Right atrium auricular region (tissue), 2 donors: Measurements from ENCODE around the gene PAX2. TPM values are rescaled to one million over a fixed set of nuclear protein-coding genes. Genes with fewer than 3 reads are reported as not detected.

Experiments used
- DNase-seq: peaks from one replicate; pipeline ENCODE4 v3.0.0-alpha.2; 2019; ENCODE audit warnings: low spot score
- H3K27ac ChIP-seq, 2 donors: fragments of 200-600 bp; sonication (generic); 1 replicate in 1 of 2; 2 replicates in 1 of 2; pipeline ENCODE4 v1.5.1; 2016 to 2019
- H3K27me3 ChIP-seq, 2 donors: fragments of 200-600 bp; sonication (generic); one replicate each; pipeline versions ENCODE4 v1.5.1 to v1.6.0; 2017 to 2019
- H3K36me3 ChIP-seq: fragments of 200-600 bp; sonication (generic); one replicate; pipeline ENCODE4 v1.5.1; 2016
- H3K4me1 ChIP-seq, 2 donors: fragments of 200-600 bp; sonication (generic); one replicate each; pipeline versions ENCODE4 v1.5.1 to v1.6.0; 2017 to 2019
- H3K4me3 ChIP-seq, 2 donors: fragments of 200-600 bp; sonication (generic); 1 replicate in 1 of 2; 2 replicates in 1 of 2; pipeline ENCODE4 v1.5.1; 2017 to 2019; ENCODE audit warnings: mild to moderate bottlenecking in 1 of 2, moderate library complexity in 1 of 2
- H3K9me3 ChIP-seq, 2 donors: fragments of 200-600 bp; sonication (generic); one replicate each; pipeline ENCODE4 v1.5.1; 2019
- CTCF ChIP-seq, 2 donors: fragments of 200-600 bp; sonication (generic); IDR thresholded peaks; one replicate each; pipeline ENCODE4 v1.5.1; 2019; ENCODE audit warnings: antibody characterized with exemption in 2 of 2
- total RNA-seq, 2 donors: library from RNA; depleted of rRNA; stranded (reverse); fragments of >200 nt; gene quantifications; one replicate each; pipeline ENCODE4 v1.1.0, GENCODE V29; 2016

The PAX2 gene
- total RNA-seq, 2 donors from 2014 or later = not detected

- Histone ChIP-seq H3K4me1 (no peaks in the 10 kb centered on the region), H3K27ac (no peak overlapping the region), H3K9me3 (no peaks in the 10 kb centered on the region), H3K4me3 (no peak overlapping the region), H3K36me3 (no peaks in the 10 kb centered on the region), H3K27me3 (no peaks in the 10 kb centered on the region)
- DNase-seq = no peak
- no peak for TF ChIP-seq CTCF (IDR thresholded peaks at IDR 0.05)
Observed at GRCh38 chr10:100847440-100847839, 102.1 kb downstream of the PAX2 start.

GRCh38 chr10:100848770-100849169, 103.4 kb downstream of the PAX2 start:
- Histone ChIP-seq H3K9me3 (no peaks in the 10 kb centered on the region), H3K27ac (no peak overlapping the region), H3K27me3 (no peaks in the 10 kb centered on the region), H3K4me1 (no peaks in the 10 kb centered on the region), H3K36me3 (no peaks in the 10 kb centered on the region), H3K4me3 (no peak overlapping the region)
- TF ChIP-seq CTCF (IDR thresholded peaks at IDR 0.05) = no peak
- no peak for DNase-seq

DNA sequence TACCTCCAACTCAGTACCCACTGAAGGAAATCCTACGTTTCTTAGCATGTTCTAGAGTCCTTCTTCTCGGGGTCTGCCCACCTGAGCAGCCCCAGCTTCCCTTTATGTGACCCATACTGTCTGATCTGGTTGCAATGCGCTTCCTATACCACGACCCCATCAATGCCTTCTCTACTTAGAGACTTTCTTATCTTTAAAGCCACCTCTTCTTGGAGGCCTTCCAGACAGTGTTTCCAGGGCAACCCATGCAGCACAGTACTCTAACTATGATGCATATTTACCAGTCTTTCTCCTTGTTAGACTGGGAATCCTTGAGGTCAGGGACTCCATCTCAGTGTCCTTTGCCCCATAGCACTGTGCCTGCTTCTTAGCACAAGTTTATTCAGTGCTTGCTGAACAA, 112.9 kb downstream of the PAX2 start:
- no peak overlapping the region for H3K4me3 ChIP-seq
- H3K36me3 ChIP-seq = no peaks in the 10 kb centered on the region
- H3K9me3 ChIP-seq = peaks cover 0 to 6% of the 10 kb centered on the region in 2 donors
- no peak for TF ChIP-seq CTCF (IDR thresholded peaks at IDR 0.05)
- H3K27me3 ChIP-seq = no peaks in the 10 kb centered on the region
- no peak overlapping the region for H3K27ac ChIP-seq
- no peak for DNase-seq
- H3K4me1 ChIP-seq = no peaks in the 10 kb centered on the region

DNA sequence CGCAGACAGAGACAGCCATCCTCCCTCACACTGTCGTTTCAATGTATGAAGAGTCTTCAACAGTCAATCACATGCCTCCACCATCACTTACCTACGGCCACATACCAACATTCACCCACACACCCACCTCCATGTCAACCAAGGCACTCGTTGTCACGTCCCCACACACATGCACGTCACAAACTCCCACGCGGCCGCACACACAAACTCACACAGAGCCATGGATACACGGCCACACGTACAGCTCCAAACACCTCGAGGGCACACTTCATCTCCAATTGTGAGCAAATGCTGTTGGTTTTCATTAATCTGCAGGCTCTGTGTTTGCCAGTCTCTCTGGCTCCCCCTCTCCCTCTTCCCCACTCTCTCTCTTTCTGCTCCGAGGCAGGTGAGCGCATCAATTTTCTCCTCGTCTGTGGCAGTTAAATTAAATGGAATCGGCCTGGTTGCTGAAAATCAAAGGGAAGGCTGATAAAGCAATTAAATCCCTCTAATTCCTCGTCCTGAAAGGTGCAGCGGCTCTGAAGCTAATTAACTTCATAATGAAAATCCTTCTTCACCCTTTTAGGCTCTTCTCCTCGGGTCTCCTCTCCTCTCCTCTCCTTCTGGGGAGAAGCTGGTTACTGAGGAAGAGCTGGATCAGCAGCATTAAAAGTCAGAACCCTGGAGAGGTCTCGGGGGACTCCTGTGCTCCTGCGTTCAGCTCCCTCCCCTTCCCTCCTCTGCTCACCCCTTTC, 113.5 kb downstream of the PAX2 start:
- no peak for DNase-seq

GRCh38 chr10:100859484-100859763, 114.0 kb downstream of the PAX2 start:
- no peak for DNase-seq
- no peak overlapping the region for H3K4me3 ChIP-seq
- no peaks in the 10 kb centered on the region for H3K36me3 ChIP-seq
- H3K4me1 ChIP-seq = no peaks in the 10 kb centered on the region
- no peaks in the 10 kb centered on the region for H3K27me3 ChIP-seq
- no peak for TF ChIP-seq CTCF (IDR thresholded peaks at IDR 0.05)
- H3K27ac ChIP-seq = no peak overlapping the region
- H3K9me3 ChIP-seq = peaks cover 0 to 6% of the 10 kb centered on the region in 2 donors

More for the DNA sequence above, 113.5 kb downstream of the PAX2 start:
- Histone ChIP-seq H3K4me1 (no peaks in the 10 kb centered on the region), H3K36me3 (no peaks in the 10 kb centered on the region), H3K27me3 (no peaks in the 10 kb centered on the region), H3K9me3 (peaks cover 0 to 6% of the 10 kb centered on the region in 2 donors), H3K4me3 (no peak overlapping the region), H3K27ac (no peak overlapping the region)
- no peak for TF ChIP-seq CTCF (IDR thresholded peaks at IDR 0.05)

DNA sequence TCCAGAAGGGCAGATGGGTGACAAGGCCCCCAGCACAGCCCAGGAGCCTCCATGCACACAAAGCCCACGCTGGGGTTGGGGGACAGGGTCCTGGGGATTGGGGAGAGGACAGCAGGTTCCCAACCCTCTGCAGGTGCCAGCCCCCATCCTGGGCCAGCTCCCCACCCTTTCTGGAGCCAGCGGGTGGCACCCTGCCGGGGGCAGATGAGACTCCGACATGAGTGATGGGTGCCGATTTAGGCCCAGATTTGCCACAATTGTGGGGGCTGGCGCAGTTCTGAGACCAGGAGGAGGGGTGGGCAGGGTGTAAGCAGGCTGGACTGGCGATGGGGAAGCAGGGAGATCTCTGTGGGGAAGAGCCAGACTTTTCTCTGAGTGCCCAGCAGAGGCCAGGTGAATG, 118.1 kb downstream of the PAX2 start:
- H3K27me3 ChIP-seq = peaks cover 0 to 3% of the 10 kb centered on the region in 2 donors
- no peak overlapping the region for H3K27ac ChIP-seq
- TF ChIP-seq CTCF (IDR thresholded peaks at IDR 0.05) = no peak
- H3K4me3 ChIP-seq = no peak overlapping the region
- no peaks in the 10 kb centered on the region for H3K9me3 ChIP-seq
- H3K4me1 ChIP-seq = no peaks in the 10 kb centered on the region
- no peaks in the 10 kb centered on the region for H3K36me3 ChIP-seq
- DNase-seq = no peak
